Adrenal gland (tissue), 12 donors: ENCODE measurements around the gene PRM1. TPM values are rescaled to one million over a fixed set of nuclear protein-coding genes. Genes with fewer than 3 reads are reported as not detected.

ENCODE experiments used
- DNase-seq, 7 donors: peaks; one replicate each; pipeline ENCODE4 v3.0.0-alpha.2; 2019 to 2020
- H3K27ac ChIP-seq, 5 donors: fragments of 200-600 bp; sonication (generic) in 4 of 5; 1 replicate in 3 of 5; 2 replicates in 2 of 5; pipeline versions ENCODE4 v1.5.1 to v1.8.0; 2016 to 2020; ENCODE audit warnings: mild to moderate bottlenecking in 1 of 5
- H3K27me3 ChIP-seq: fragments of 200-600 bp; 2 replicates; pipeline ENCODE4 v1.8.0; 2021
- H3K36me3 ChIP-seq, 2 donors: fragments of 200-600 bp; replicated peaks in 1 of 2; 1 replicate in 1 of 2; 2 replicates in 1 of 2; pipeline versions ENCODE4 v1.5.1 to v1.8.0; 2018 to 2022
- H3K4me1 ChIP-seq, 2 donors: fragments of 200-600 bp; replicated peaks in 1 of 2; 1 replicate in 1 of 2; 2 replicates in 1 of 2; pipeline versions ENCODE4 v1.5.1 to v1.8.0; 2018 to 2021
- H3K4me3 ChIP-seq, 4 donors: fragments of 200-600 bp; sonication (generic) in 3 of 4; one replicate each; pipeline ENCODE4 v1.5.1; 2016 to 2018
- H3K9me3 ChIP-seq, 3 donors: fragments of 200-600 bp; sonication (generic) in 1 of 3; replicated peaks in 1 of 3; 1 replicate in 2 of 3; 2 replicates in 1 of 3; pipeline versions ENCODE4 v1.5.1 to v1.8.0; 2016 to 2021
- POLR2A ChIP-seq, 2 donors: fragments of 450-650 bp; IDR thresholded peaks; one replicate each; pipeline ENCODE4 v1.6.1; 2017; ENCODE audit warnings: antibody characterized with exemption in 2 of 2, mild to moderate bottlenecking in 2 of 2, moderate library complexity in 1 of 2
- WGBS, 4 donors: extraction: QIAGEN DNeasy Blood & Tissue Kit in 2 of 4; methylation state at CpG; one replicate each; pipeline versions ENCODE4 v1.1.5 to v1.1.7; 2013 to 2017; 5-methylcytosine and 5-hydroxymethylcytosine counted together
- intact Hi-C, 2 donors: fragments of 100-400 bp; cut with DNase I; formaldehyde crosslinking; loops; one replicate each; pipeline versions ENCODE4 v1.14.1 to v1.15.0; 2022 to 2023
- polyA plus RNA-seq, 3 donors: library from polyadenylated mRNA; stranded (reverse); fragments of 200-250 nt in 2 of 3; fragments of 350-450 nt in 1 of 3; fragmentation: Illumina TruSeq in 1 of 3; extraction: RNeasy Lipid Tissue Mini Kit (QIAGEN cat#74804) in 1 of 3; gene quantifications; one replicate each; pipeline ENCODE4 v1.2.3, GENCODE V29; 2013 to 2014
- total RNA-seq, 9 donors: library from RNA; depleted of rRNA in 4 of 9; stranded (reverse); fragments of >200 nt in 4 of 9; fragments of 120-200 nt in 1 of 9; fragmentation: NEBNext Ultra II Directional in 1 of 9; extraction: Animal tissue kit (Norgen Biotek cat#: 25700) in 1 of 9; gene quantifications; one replicate each; pipeline versions ENCODE4 v1.1.0 to v1.2.4, GENCODE V29; 2013 to 2023
- TF ChIP-seq, protein P1 (sequence below), 6 experiments: fragments of 450-650 bp in 4 of 6; fragments of 200-600 bp in 2 of 6; sonication (generic) in 1 of 6; IDR thresholded peaks; 1 replicate in 5 of 6; 2 replicates in 1 of 6; pipeline versions ENCODE4 v1.5.1 to v1.8.0; 2016 to 2021; ENCODE audit warnings: antibody characterized with exemption in 6 of 6, mild to moderate bottlenecking in 2 of 6, moderate library complexity in 1 of 6
- donor health status: healthy with polysubstance abuse.
- donor health status: Bipolar disorder and iron deficiency.
- donor health status: DM: yes; HTN: yes; CAD: no.
- donor health status: DM: no; HTN: no; CAD: no.
- donor health status: DM: no; HTN: no; CAD: no.
- donor health status: DM: yes; HTN: yes; CAD: no.

The PRM1 gene
- total and polyA plus RNA-seq, 12 donors = not detected

DNA sequence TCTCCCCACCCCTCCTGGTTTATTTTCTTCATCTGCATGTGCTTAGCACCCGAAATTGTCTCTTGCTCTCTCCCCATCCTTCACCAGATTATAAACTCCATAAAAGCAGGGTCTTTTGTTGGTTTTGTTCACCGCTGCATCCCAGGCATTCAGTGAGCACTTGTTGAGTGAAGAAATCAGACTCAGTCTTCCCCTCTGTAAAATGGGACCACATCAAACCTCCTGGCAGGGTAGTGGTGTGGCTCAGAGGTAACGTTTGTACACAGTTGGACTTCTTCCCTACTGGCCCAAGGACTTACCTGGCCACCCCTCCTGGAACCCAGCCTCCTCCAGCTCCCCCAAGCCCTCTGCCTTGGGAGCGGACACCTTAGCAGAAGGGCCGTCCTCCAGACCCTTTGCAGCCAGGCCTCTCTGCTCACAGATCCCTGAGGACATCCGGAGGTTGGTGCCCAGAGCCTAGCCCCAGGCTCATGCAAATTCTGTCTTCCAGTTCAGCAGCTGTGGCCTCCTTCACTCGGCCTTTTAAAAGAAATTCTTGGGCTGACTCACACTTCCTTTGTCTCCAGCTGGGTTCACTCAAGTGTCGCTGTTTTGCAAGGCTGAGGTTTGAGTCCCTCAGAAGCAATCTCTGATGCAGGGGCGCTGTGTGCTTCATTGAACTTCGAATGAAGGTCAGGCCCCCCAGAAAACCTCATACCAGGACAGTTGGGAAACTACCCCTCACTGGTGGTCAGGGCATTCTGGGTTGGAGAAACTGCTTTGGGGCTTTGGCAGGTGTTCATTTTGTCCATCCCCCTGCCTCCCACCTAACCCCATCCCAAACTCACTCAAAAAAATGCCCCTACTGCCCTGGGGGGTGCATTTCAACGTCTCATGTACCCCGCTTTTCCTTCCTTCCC, 47.3 kb upstream of the PRM1 start:
- TF ChIP-seq POLR2A (IDR thresholded peaks at IDR 0.05) = no peak
- Histone ChIP-seq H3K36me3 (no peaks in the 10 kb centered on the region), H3K9me3 (no peaks in the 10 kb centered on the region), H3K27ac (peak overlapping the region in 3 of 5 donors; percentile 9 to 64 (median 54)), H3K4me1 (peaks cover 4 to 20% of the 10 kb centered on the region in 2 donors), H3K4me3 (no peak overlapping the region), H3K27me3 (no peaks in the 10 kb centered on the region)
- 30 to 33% (median 33%) methylated on average over 12 of the region's 12 CpGs for WGBS, 4 donors
- peak; percentile 38 to 90 (median 73) for DNase-seq
- intact Hi-C loops = no loop called here

DNA sequence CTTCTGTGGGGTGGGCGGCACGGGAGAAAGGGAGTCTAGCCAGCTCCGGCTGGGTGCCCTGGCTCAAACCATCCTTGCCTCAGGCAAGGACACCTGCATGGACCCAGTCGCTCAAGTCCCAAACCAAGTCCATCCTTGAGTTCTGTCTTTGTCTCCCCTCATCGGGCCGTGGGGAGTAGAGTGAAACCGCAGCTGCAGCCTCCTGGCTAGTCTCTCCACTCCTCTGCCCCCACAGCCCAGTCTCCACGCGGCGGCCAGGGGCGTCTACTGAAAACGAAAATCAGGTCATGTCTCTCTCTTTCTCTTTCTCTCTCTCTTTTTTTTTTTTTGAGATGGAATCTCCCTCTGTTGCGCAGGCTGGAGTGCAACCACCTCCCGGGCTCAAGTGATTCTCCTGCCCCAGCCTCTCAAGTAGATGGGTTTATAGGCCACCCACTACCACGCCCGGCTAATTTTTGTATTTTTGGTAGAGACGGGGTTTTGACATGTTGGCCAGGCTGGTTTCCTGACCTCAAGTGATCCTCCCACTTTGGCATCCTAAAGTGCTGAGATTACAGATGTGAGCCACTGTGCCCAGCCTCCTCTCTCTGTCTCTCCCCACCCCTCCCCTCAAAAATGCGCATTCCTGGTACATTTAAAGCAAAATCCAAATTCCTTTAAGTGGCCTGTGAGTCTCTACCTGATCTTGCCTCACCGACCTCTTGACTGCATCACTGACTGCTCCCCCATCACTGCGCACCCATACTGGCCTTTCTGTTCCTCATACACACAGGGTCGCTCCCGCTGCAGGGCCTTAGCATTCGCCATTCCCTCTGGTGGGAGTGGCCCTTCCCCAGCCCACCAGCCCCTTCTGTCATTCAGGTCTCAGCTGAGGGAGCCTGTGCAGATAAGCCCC, 46.4 kb upstream of the PRM1 start:
- Histone ChIP-seq H3K36me3 (no peaks in the 10 kb centered on the region), H3K9me3 (no peaks in the 10 kb centered on the region), H3K4me1 (peaks cover 4 to 20% of the 10 kb centered on the region in 2 donors), H3K4me3 (no peak overlapping the region), H3K27ac (peak overlapping the region in 1 of 5 donors; percentile 64), H3K27me3 (no peaks in the 10 kb centered on the region)
- WGBS, 4 donors = 79 to 88% (median 84%) methylated on average over 20 to 23 of the region's 23 CpGs
- intact Hi-C loops = no loop called here
- DNase-seq = no peak
- TF ChIP-seq, protein P1, sequence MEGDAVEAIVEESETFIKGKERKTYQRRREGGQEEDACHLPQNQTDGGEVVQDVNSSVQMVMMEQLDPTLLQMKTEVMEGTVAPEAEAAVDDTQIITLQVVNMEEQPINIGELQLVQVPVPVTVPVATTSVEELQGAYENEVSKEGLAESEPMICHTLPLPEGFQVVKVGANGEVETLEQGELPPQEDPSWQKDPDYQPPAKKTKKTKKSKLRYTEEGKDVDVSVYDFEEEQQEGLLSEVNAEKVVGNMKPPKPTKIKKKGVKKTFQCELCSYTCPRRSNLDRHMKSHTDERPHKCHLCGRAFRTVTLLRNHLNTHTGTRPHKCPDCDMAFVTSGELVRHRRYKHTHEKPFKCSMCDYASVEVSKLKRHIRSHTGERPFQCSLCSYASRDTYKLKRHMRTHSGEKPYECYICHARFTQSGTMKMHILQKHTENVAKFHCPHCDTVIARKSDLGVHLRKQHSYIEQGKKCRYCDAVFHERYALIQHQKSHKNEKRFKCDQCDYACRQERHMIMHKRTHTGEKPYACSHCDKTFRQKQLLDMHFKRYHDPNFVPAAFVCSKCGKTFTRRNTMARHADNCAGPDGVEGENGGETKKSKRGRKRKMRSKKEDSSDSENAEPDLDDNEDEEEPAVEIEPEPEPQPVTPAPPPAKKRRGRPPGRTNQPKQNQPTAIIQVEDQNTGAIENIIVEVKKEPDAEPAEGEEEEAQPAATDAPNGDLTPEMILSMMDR (IDR thresholded peaks at IDR 0.05) = no peak
- no peak for TF ChIP-seq POLR2A (IDR thresholded peaks at IDR 0.05)

DNA sequence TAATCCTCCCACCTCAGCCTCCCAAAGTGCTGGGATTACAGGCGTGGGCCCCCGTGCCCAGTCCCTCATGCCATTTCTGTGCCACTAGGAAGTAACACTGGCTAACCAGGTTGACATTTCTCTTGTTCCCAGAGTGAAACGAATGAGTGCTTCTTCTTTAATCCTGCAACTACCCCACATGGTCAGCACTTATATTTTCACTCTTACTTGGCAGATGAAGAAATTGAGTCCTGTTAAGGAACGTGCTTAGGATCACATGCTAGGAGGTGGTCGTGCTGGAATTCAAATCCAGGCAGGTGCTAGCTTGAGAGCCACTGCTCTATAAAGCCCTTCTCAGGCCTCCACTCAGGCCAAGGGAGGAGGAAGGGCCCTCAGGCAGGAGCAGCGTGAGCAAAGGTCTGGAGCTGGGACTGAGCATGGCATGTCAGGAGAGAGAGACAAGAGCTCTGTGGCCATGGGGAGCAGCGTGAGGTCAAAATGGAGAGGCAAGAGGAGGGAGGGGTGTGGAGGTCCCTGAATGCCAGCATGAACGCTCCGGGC, 45.7 kb upstream of the PRM1 start:
- Histone ChIP-seq H3K27ac (peak overlapping the region in 1 of 5 donors; percentile 31), H3K4me1 (peaks cover 4 to 20% of the 10 kb centered on the region in 2 donors), H3K27me3 (no peaks in the 10 kb centered on the region), H3K9me3 (no peaks in the 10 kb centered on the region), H3K36me3 (no peaks in the 10 kb centered on the region), H3K4me3 (no peak overlapping the region)
- WGBS, 4 donors = 89 to 93% (median 92%) methylated on average over 8 to 9 of the region's 9 CpGs
- TF ChIP-seq, protein P1 (IDR thresholded peaks at IDR 0.05) = no peak
- no peak for TF ChIP-seq POLR2A (IDR thresholded peaks at IDR 0.05)
- intact Hi-C loops = no loop called here
- no peak for DNase-seq

DNA sequence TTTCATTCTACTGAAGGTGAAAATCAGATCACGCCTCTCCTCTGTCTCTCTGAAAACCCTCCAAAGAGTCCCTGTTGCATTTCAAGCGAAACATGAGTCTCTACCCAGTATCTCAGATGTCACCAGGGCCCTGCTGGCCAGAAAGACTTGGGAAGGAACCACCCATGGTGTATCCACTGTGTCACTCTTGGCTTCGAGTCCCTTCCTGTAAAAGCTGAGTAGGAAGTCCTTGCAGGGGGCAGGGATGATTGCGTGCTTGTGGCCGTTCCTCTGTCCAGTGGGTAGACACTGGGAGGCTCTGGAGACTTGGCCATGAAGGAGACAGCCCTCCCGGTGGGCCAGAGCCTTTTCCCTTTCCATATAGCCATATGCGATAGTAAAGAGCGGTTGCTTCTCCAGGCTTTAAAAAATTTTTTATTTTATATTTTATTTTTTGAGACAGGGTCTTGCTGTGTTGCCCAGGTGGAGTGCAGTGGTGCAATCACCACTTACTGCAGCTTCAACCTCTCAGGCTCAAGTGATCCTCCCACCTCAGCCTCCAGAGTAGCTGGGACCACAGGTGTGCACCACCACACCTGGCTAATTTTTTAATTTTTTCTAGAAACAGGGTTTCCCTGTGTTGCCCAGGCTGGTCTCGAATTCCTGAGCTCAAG, 45.1 kb upstream of the PRM1 start:
- TF ChIP-seq, protein P1 (IDR thresholded peaks at IDR 0.05) = no peak
- TF ChIP-seq POLR2A (IDR thresholded peaks at IDR 0.05) = no peak
- Histone ChIP-seq H3K4me3 (no peak overlapping the region), H3K27ac (no peak overlapping the region), H3K9me3 (no peaks in the 10 kb centered on the region), H3K36me3 (no peaks in the 10 kb centered on the region), H3K4me1 (peaks cover 4 to 20% of the 10 kb centered on the region in 2 donors), H3K27me3 (no peaks in the 10 kb centered on the region)
- intact Hi-C loops = no loop called here
- 72 to 90% (median 80%) methylated on average over 7 to 9 of the region's 9 CpGs for WGBS, 4 donors
- DNase-seq = peak in 3 of 7 donors; percentile 31 to 59 (median 38)
